Epithelial cell of proximal tubule (primary cell): Measurements from ENCODE around the gene CPT1A. TPM values are rescaled to one million over a fixed set of nuclear protein-coding genes. Genes with fewer than 3 reads are reported as not detected.

Experiments
- DNase-seq: peaks from one replicate; pipeline ENCODE4 v3.0.0-alpha.2; 2011; ENCODE audit warnings: low read depth
- H3K4me3 ChIP-seq: 2 replicates; pipeline ENCODE4 v1.5.1; 2011; ENCODE audit warnings: low read depth, mild to moderate bottlenecking, low read length
- total RNA-seq: library from RNA; depleted of rRNA; stranded (reverse); fragments of >200 nt; gene quantifications from 2 replicates; pipeline ENCODE4 v1.2.3, GENCODE V29; 2015
- TF ChIP-seq, protein P1 (sequence below): conservative IDR thresholded peaks from 2 replicates; pipeline ENCODE4 v1.5.1; 2012; ENCODE audit warnings: low read depth, mild to moderate bottlenecking, low read length

CPT1A gene
- total RNA-seq, 1 donor from 2014 or later, result 6.7 TPM

DNA sequence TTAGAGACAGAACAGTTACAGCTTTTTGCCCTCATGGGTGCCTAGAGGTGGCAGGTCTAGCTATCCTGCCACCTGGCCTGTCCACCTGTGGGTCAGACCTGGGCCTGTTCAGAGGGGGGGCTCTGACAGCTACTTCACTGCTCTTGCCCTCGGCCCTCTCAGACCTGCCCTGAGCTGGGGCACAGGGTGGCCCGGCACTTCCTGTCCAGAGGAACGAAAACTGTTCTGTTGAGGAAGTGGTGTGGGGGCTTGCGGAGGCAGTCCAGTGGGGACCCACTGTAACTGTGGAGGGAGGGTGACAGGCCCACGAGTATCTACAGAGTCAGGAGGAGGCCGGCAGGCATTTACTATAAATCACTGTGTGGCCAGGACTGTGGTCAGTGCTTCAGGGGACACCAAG, 106.6 kb downstream of the CPT1A start:
- TF ChIP-seq, protein P1, sequence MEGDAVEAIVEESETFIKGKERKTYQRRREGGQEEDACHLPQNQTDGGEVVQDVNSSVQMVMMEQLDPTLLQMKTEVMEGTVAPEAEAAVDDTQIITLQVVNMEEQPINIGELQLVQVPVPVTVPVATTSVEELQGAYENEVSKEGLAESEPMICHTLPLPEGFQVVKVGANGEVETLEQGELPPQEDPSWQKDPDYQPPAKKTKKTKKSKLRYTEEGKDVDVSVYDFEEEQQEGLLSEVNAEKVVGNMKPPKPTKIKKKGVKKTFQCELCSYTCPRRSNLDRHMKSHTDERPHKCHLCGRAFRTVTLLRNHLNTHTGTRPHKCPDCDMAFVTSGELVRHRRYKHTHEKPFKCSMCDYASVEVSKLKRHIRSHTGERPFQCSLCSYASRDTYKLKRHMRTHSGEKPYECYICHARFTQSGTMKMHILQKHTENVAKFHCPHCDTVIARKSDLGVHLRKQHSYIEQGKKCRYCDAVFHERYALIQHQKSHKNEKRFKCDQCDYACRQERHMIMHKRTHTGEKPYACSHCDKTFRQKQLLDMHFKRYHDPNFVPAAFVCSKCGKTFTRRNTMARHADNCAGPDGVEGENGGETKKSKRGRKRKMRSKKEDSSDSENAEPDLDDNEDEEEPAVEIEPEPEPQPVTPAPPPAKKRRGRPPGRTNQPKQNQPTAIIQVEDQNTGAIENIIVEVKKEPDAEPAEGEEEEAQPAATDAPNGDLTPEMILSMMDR, result no peak
- no peak for DNase-seq
- H3K4me3 ChIP-seq, result no peak overlapping the region

DNA sequence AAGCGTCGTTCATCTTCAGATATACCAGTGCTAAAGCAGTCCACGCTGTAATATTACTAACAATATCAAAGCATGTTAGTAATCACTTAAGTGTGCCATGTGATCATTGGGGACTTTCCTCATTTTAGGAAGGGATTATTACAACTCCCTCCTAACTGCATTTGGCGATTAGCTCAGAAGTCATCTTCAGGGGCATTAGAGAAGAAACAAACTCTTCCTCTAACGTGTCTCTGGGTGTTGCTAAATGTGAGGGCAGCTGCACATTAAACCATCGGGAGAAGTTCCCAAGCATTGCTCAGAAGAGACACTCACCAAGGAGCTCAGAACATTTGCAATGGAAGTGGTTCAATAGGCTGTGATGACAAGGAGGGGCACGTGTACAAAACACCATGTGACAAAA, 107.6 kb downstream of the CPT1A start:
- DNase-seq, result no peak
- H3K4me3 ChIP-seq, result no peak overlapping the region
- TF ChIP-seq, protein P1, result no peak

DNA sequence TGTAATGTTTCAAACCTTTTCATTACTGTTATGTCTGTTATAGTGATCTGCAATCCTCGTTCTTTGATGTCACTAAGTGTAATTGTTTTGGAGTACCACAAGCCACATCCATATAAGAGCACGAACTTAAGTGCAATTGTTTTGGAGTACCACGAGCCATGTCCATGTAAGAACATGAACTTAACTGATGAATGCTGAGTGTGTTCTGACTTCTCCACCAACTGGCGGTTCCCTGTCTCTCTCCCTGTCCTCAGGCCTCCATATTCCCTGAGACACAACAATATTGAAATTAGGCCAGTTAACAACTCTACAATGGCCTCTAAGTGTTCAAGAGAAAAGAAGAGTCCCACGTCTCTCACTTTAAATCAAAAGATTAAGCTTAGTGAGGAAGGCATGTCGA, 113.9 kb downstream of the CPT1A start:
- no peak for DNase-seq
- H3K4me3 ChIP-seq, result no peak overlapping the region
- TF ChIP-seq, protein P1, result peak; percentile 32

DNA sequence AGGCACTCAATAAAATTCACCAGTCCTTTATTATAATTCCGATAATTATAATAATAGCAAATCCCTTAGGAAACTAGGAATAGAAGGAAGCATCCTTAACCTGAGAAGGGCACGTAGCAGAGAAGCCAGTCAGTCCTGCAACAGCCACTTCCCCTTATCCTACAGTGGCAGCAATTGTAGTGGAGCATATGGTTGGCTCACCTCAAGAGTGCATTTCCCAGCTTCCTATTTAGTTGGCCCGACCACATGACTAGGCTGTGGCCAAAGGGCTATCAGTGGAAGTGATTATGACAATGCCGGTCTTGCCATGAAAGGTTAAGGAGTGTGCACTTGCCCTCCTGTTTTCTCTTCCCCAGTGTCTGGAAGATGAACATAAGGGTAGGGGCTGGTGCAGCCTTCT, 117.4 kb downstream of the CPT1A start:
- H3K4me3 ChIP-seq, result no peak overlapping the region
- DNase-seq, result no peak
- TF ChIP-seq, protein P1, result no peak

DNA sequence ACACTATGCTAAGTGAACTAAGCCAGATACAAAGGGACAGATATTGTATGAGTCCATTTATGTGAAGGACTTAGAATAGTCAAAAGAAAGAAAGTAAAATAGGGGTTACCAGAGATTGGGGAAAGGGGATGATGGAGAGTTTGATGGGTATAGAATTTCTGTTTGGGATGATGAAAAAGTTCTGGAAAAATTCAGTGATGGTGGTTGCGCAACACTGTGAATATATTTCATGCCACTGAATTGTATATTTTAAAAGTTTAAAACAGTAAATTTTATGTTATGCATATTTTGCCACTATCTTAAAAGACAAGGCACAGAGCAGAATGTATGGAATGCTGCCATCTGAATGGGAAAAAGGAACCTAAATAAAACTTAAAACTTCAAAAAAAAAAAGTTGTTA, 119.6 kb downstream of the CPT1A start:
- TF ChIP-seq, protein P1, result no peak
- no peak overlapping the region for H3K4me3 ChIP-seq
- DNase-seq, result no peak

DNA sequence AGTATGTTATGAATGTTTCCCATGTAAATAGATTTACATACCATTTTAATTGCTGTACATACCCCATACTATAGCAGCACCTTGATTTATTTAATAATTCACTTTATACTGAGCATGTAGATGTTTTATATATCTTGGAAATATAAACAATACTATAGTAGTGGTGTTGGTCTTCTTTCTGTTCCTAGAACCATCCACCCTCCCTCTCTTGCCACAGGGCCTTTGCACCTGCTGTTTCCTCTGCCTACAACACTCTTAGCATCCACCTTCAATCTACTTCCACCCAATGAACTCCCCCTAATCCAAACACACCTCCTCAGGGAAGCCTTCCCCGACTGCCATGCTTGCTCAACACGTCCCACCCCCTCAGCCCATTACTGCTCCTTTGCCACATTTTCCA, 120.6 kb downstream of the CPT1A start:
- H3K4me3 ChIP-seq, result no peak overlapping the region
- TF ChIP-seq, protein P1, result no peak
- DNase-seq, result no peak

DNA sequence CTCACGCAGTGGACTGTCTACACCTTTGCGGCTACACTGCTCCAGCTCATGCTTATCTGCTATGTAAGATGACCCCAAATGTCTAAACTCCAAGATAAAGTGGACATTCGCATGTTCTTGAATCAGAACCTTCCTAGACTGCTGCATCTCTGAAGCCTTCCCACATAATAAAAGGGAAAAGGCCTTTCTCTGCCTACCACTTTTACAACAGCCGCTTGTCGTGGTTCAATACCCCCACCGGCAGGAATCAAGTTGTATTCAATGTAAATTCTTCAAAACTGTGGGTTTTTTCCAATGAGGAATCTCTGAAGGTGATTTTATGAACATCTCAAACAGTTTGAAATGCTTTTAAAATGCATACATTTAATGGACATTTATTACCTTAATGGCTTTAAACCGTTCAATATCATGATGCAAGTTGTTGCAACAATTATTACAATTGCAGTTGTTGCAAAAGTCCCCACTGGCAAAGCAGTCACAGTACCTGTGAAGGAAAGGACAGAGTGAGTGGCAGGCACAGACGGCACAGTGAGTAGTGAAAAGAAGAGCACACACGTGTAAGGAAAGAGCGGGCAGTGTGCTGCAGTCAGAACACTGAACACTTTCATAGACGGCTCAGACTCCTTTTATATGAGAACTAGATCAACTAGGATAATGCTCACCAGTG, 126.1 kb downstream of the CPT1A start:
- TF ChIP-seq, protein P1, result no peak

More for the DNA sequence above, 126.1 kb downstream of the CPT1A start:
- DNase-seq, result no peak
- H3K4me3 ChIP-seq, result no peak overlapping the region
